ENCODE measurements around the gene KCNQ1.

Gene KCNQ1

GRCh38 chr11:2767071-2767470, 322.3 kb downstream of the KCNQ1 start:
- H3K9me2 ChIP-seq (replicated peaks; ENCODE audit: low read depth, low read length) = no peaks in the 10 kb centered on the region
- H3K4me1 ChIP-seq (ENCODE audit: insufficient read depth, low read length, poor library complexity, severe bottlenecking) = peaks cover 28% of the 10 kb centered on the region
- H4K20me1 ChIP-seq (ENCODE audit: insufficient read depth, low read length, poor library complexity, severe bottlenecking) = no peaks in the 10 kb centered on the region
- no peaks in the 10 kb centered on the region for H3F3A ChIP-seq (ENCODE audit: low read depth)
- H3K9me3 ChIP-seq (ENCODE audit: insufficient read depth, low read depth, low read length) = no peaks in the 10 kb centered on the region
- no peaks in the 10 kb centered on the region for H3K27me3 ChIP-seq (ENCODE audit: insufficient read depth, low read length, poor library complexity, severe bottlenecking)
- H3K4me2 ChIP-seq (ENCODE audit: low read depth, low read length, poor library complexity, severe bottlenecking) = no peak overlapping the region
- no peak overlapping the region for H3K4me3 ChIP-seq (ENCODE audit: low read length, poor library complexity, severe bottlenecking)
- H3K9ac ChIP-seq (ENCODE audit: low read depth, low read length, poor library complexity, severe bottlenecking) = no peak overlapping the region
- H3K36me3 ChIP-seq (ENCODE audit: insufficient read depth, low read length) = no peaks in the 10 kb centered on the region
- TF ChIP-seq, protein P1, sequence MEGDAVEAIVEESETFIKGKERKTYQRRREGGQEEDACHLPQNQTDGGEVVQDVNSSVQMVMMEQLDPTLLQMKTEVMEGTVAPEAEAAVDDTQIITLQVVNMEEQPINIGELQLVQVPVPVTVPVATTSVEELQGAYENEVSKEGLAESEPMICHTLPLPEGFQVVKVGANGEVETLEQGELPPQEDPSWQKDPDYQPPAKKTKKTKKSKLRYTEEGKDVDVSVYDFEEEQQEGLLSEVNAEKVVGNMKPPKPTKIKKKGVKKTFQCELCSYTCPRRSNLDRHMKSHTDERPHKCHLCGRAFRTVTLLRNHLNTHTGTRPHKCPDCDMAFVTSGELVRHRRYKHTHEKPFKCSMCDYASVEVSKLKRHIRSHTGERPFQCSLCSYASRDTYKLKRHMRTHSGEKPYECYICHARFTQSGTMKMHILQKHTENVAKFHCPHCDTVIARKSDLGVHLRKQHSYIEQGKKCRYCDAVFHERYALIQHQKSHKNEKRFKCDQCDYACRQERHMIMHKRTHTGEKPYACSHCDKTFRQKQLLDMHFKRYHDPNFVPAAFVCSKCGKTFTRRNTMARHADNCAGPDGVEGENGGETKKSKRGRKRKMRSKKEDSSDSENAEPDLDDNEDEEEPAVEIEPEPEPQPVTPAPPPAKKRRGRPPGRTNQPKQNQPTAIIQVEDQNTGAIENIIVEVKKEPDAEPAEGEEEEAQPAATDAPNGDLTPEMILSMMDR (conservative IDR thresholded peaks at IDR 0.05; ENCODE audit: low read length) = no peak
- no peak for TF ChIP-seq EZH2phosphoT487 (IDR thresholded peaks at IDR 0.05; ENCODE audit: borderline replicate concordance)
- no peaks in the 10 kb centered on the region for H3K79me2 ChIP-seq (ENCODE audit: insufficient read depth, low read length)
- no peak overlapping the region for H2AFZ ChIP-seq (ENCODE audit: low read length)

DNA sequence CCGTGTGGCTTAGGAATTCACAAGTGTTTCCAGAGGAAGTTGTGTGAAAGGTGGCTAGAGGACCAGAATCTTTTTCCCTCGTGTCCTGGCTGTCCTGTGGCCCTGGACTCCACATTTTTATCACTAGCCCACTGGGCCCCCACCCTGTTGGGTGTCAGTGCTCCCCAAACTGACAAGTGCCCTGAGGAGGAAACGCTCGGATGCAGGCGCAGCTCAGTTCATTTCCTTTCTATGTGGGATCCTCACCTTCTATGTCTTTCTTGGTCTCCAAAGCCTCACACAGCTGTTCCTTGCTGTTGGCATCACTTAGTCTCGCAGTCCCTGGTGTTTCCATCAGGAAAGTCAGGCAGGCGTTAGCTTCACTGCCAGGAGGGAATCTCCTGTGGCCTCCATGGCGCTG, 323.0 kb downstream of the KCNQ1 start:
- Histone ChIP-seq H3K4me1 (ENCODE audit: insufficient read depth, low read length, poor library complexity, severe bottlenecking) (peaks cover 35% of the 10 kb centered on the region), H2AFZ (ENCODE audit: low read length) (no peak overlapping the region), H3K4me2 (ENCODE audit: low read depth, low read length, poor library complexity, severe bottlenecking) (no peak overlapping the region), H3K9ac (ENCODE audit: low read depth, low read length, poor library complexity, severe bottlenecking) (no peak overlapping the region), H3K79me2 (ENCODE audit: insufficient read depth, low read length) (no peaks in the 10 kb centered on the region), H3F3A (ENCODE audit: low read depth) (no peaks in the 10 kb centered on the region), H4K20me1 (ENCODE audit: insufficient read depth, low read length, poor library complexity, severe bottlenecking) (no peaks in the 10 kb centered on the region), H3K36me3 (ENCODE audit: insufficient read depth, low read length) (no peaks in the 10 kb centered on the region), H3K27me3 (ENCODE audit: insufficient read depth, low read length, poor library complexity, severe bottlenecking) (no peaks in the 10 kb centered on the region), H3K4me3 (ENCODE audit: low read length, poor library complexity, severe bottlenecking) (no peak overlapping the region), H3K9me3 (ENCODE audit: insufficient read depth, low read depth, low read length) (no peaks in the 10 kb centered on the region), H3K9me2 (replicated peaks; ENCODE audit: low read depth, low read length) (no peaks in the 10 kb centered on the region)
- TF ChIP-seq, protein P1 (conservative IDR thresholded peaks at IDR 0.05; ENCODE audit: low read length) = no peak
- no peak for TF ChIP-seq EZH2phosphoT487 (IDR thresholded peaks at IDR 0.05; ENCODE audit: borderline replicate concordance)

DNA sequence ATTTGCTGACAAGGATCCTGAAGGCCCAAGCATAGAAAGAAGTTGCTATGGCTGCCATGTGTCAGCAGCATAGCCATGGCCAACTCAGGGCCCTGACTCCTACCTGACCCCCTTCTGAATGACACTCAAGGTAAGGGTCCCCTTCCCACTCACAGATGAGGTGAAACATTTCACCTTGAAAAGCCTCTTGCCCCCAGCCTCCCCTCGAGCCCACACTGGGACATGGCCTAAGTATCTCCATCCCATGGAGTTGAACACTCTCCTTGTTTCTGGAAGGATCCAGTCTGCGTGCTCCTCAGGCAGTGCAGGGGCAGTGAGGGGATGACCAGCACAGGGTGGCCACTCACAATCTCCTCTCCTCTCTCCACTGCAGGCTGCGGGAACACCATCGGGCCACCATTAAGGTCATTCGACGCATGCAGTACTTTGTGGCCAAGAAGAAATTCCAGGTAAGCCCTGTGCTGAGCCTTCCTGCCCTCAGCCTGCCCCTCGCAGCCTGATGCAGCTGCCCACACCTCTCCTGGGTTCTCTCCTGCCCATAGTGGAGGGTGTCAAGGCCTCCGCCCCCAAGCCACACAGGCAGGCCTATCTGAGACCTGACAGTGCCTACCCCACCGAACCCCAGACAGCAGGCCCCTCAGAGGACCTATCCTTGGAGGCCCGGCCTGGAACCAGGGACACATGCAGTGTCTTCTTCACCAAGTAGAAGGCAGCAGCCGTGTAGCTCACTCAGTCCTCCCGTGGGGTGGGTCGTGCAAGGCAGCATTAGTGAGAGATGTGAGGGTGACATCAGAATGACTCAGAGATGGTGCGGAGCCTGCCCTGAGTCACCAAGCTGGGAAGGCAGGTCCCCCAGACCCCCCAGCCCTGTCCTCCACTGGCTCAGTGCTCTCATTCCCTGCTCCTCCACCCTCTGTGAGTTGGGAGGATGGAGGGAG, 323.9 kb downstream of the KCNQ1 start:
- Histone ChIP-seq H2AFZ (ENCODE audit: low read length) (no peak overlapping the region), H3F3A (ENCODE audit: low read depth) (no peaks in the 10 kb centered on the region), H3K9me3 (ENCODE audit: insufficient read depth, low read depth, low read length) (no peaks in the 10 kb centered on the region), H3K4me3 (ENCODE audit: low read length, poor library complexity, severe bottlenecking) (no peak overlapping the region), H3K36me3 (ENCODE audit: insufficient read depth, low read length) (no peaks in the 10 kb centered on the region), H3K4me2 (ENCODE audit: low read depth, low read length, poor library complexity, severe bottlenecking) (no peak overlapping the region), H3K79me2 (ENCODE audit: insufficient read depth, low read length) (no peaks in the 10 kb centered on the region), H3K9ac (ENCODE audit: low read depth, low read length, poor library complexity, severe bottlenecking) (no peak overlapping the region), H4K20me1 (ENCODE audit: insufficient read depth, low read length, poor library complexity, severe bottlenecking) (no peaks in the 10 kb centered on the region), H3K27me3 (ENCODE audit: insufficient read depth, low read length, poor library complexity, severe bottlenecking) (no peaks in the 10 kb centered on the region), H3K9me2 (replicated peaks; ENCODE audit: low read depth, low read length) (no peaks in the 10 kb centered on the region), H3K4me1 (ENCODE audit: insufficient read depth, low read length, poor library complexity, severe bottlenecking) (peaks cover 44% of the 10 kb centered on the region)
- TF ChIP-seq, protein P1 (conservative IDR thresholded peaks at IDR 0.05; ENCODE audit: low read length) = no peak
- no peak for TF ChIP-seq EZH2phosphoT487 (IDR thresholded peaks at IDR 0.05; ENCODE audit: borderline replicate concordance)

Data from Loucy (cell line).